ENCODE data around the gene HOXB6.

The HOXB6 gene

DNA sequence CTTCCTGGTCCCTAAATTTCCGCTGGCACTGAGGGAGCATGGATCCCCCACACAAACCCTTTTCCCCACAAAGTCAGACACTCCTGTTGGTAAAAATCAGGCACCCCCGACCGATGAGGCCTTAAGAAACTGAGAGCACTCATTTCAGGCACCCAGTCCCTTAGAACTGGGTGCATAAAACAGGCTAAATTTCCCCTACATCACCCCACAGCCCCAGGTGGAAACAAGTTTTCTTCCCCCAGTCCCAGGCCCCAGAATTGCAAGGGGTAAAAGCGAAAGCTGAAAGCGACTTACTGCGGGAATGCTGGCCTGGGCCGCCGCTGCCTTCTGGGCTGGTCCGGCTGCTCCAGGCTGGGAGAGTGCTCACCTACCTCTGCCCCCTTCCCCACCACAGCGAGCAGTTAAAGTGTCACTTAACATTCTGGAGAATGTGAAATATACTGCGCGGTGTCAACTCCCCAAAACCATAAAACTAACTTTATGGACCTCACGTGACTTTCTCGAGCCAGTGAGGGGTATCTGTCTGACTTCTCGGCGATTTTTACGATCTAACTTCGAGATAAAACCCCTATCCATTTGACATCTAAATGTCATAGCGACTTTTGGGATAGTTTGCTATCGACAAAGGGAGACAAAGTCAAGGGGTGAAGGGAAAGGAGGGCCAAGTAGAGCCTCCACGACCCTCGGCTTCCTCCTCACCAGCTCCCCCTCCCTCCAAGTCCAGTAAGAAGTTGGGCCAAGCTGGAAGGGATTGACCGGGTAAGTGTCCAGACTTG, 14.8 kb downstream of the HOXB6 start, which contains the start of gene HOXB3:
Gene HOXB3, minus strand, starts transcription at position 411 of the 776 bp plus-strand sequence. CDS start 37,767 bp downstream, outside the sequence.
- Histone ChIP-seq H3K9me3 (ENCODE audit: control insufficient read depth, insufficient read depth, low read depth, low read length) (no peaks in the 10 kb centered on the region), H3K36me3 (ENCODE audit: control insufficient read depth in 2 of 2, insufficient read depth in 1 of 2, low read length in 2 of 2) (peaks cover 0 to 29% of the 10 kb centered on the region in 2 experiments; a peak in 2 of 3 replicates), H3K4me3 (ENCODE audit: low read depth, low read length) (no peak within 1 kb of the TSS), H3K4me1 (ENCODE audit: control insufficient read depth, insufficient read depth, low read length) (peaks cover 42% of the 10 kb centered on the region), H3K27ac (ENCODE audit: extremely low read depth, low read depth, low read length) (peak within 1 kb of the TSS; percentile 92)
- CTCF ChIA-PET, result interaction anchor here (0.6 to 6.0 kb wide), 6 partner anchors 29 to 570 kb away, joined by 3 to 52 read pairs (median 5); no protein-coding TSS in a partner anchor
- POLR2A ChIA-PET, result interaction anchor here (0.6 kb wide), 2 partner anchors 10 to 542 kb away, joined by 3 read pairs; partner anchors contain the start of gene NFE2L1
- peak; percentile 94 for TF ChIP-seq IKZF3 (tag by site-specific recombination; IDR thresholded peaks at IDR 0.05)
- no peak for TF ChIP-seq ZNF670 (tag by site-specific recombination; IDR thresholded peaks at IDR 0.05; ENCODE audit: low read depth)
- 0 out of 2 replicates have a peak, but pooled peaks have one; percentile 15 for TF ChIP-seq ZBTB1 (tag by site-specific recombination; IDR thresholded peaks at IDR 0.05)
- peak; percentile 39 for TF ChIP-seq ZBTB11 (tag by site-specific recombination; conservative IDR thresholded peaks at IDR 0.05; ENCODE audit: low read depth)
- no peak for TF ChIP-seq EGR2 (tag by site-specific recombination; IDR thresholded peaks at IDR 0.05; ENCODE audit: low read depth)
- 0 out of 2 replicates have a peak, but pooled peaks have one; percentile 22 for TF ChIP-seq GFI1B (tag by site-specific recombination; IDR thresholded peaks at IDR 0.05)
- TF ChIP-seq ZEB2 (tag by site-specific recombination; IDR thresholded peaks at IDR 0.05), result peak; percentile 93
- peak; percentile 19; the same call in 1 of the 2 replicates for TF ChIP-seq ZFP69B (tag by site-specific recombination; IDR thresholded peaks at IDR 0.05)
- no peak for TF ChIP-seq ZNF624 (tag by site-specific recombination; IDR thresholded peaks at IDR 0.05)
- peak; percentile 93 for TF ChIP-seq OVOL3 (tag by site-specific recombination; IDR thresholded peaks at IDR 0.05)
- peak; percentile 86 for TF ChIP-seq GLIS1 (tag by site-specific recombination; IDR thresholded peaks at IDR 0.05)
- peak; percentile 7; the same call in 1 of the 2 replicates for TF ChIP-seq ZSCAN4 (tag by site-specific recombination; IDR thresholded peaks at IDR 0.05)
- TF ChIP-seq, protein P1, sequence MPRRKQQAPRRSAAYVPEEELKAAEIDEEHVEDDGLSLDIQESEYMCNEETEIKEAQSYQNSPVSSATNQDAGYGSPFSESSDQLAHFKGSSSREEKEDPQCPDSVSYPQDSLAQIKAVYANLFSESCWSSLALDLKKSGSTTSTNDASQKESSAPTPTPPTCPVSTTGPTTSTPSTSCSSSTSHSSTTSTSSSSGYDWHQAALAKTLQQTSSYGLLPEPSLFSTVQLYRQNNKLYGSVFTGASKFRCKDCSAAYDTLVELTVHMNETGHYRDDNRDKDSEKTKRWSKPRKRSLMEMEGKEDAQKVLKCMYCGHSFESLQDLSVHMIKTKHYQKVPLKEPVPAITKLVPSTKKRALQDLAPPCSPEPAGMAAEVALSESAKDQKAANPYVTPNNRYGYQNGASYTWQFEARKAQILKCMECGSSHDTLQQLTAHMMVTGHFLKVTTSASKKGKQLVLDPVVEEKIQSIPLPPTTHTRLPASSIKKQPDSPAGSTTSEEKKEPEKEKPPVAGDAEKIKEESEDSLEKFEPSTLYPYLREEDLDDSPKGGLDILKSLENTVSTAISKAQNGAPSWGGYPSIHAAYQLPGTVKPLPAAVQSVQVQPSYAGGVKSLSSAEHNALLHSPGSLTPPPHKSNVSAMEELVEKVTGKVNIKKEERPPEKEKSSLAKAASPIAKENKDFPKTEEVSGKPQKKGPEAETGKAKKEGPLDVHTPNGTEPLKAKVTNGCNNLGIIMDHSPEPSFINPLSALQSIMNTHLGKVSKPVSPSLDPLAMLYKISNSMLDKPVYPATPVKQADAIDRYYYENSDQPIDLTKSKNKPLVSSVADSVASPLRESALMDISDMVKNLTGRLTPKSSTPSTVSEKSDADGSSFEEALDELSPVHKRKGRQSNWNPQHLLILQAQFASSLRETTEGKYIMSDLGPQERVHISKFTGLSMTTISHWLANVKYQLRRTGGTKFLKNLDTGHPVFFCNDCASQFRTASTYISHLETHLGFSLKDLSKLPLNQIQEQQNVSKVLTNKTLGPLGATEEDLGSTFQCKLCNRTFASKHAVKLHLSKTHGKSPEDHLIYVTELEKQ (tag by site-specific recombination; IDR thresholded peaks at IDR 0.05; ENCODE audit: borderline replicate concordance), result peak; percentile 98
- TF ChIP-seq ZNF10 (tag by site-specific recombination; IDR thresholded peaks at IDR 0.05), result peak; percentile 72
- TF ChIP-seq ZNF394 (tag by site-specific recombination; IDR thresholded peaks at IDR 0.05; ENCODE audit: borderline replicate concordance), result peak; percentile 79
- peak; percentile 57 for TF ChIP-seq ZNF2 (tag by site-specific recombination; IDR thresholded peaks at IDR 0.05)
- peak; percentile 89 for TF ChIP-seq BCL11B (tag by site-specific recombination; IDR thresholded peaks at IDR 0.05; ENCODE audit: low read depth)
- TF ChIP-seq ZNF114 (tag by site-specific recombination; IDR thresholded peaks at IDR 0.05), result no peak
- TF ChIP-seq ZNF555 (tag by site-specific recombination; conservative IDR thresholded peaks at IDR 0.05), result no peak
- TF ChIP-seq GLI2 (tag by site-specific recombination; IDR thresholded peaks at IDR 0.05; ENCODE audit: borderline replicate concordance, low read depth), result peak; percentile 54; the same call in 1 of the 2 replicates
- peak; percentile 82; the same call in 1 of the 2 replicates for TF ChIP-seq ZNF501 (tag by site-specific recombination; IDR thresholded peaks at IDR 0.05)
- peak; percentile 99 for TF ChIP-seq ZNF843 (tag by site-specific recombination; IDR thresholded peaks at IDR 0.05)
- peak; percentile 78 for TF ChIP-seq ZBTB17 (tag by site-specific recombination; IDR thresholded peaks at IDR 0.05)
- peak; percentile 49; the same call in 1 of the 2 replicates for TF ChIP-seq GLIS2 (tag by site-specific recombination; IDR thresholded peaks at IDR 0.05)
